ENCODE measurements around the gene NEUROD6. TPM values are rescaled to one million over a fixed set of nuclear protein-coding genes. Genes with fewer than 3 reads are reported as not detected.

The NEUROD6 gene
- total and polyA plus RNA-seq, 8 donors, result not detected

GRCh38 chr7:31323101-31323500, 17.4 kb downstream of the NEUROD6 start:
- no peak for TF ChIP-seq CTCF (IDR thresholded peaks at IDR 0.05)
- intact Hi-C loops (cut with DNase I), result no loop called here
- Histone ChIP-seq H3K4me3 (no peak overlapping the region), H3K27me3 (no peaks in the 10 kb centered on the region), H3K27ac (no peak overlapping the region), H3K36me3 (no peaks in the 10 kb centered on the region), H3K9me3 (no peaks in the 10 kb centered on the region), H3K4me1 (no peaks in the 10 kb centered on the region)
- ATAC-seq (no peak), DNase-seq (no peak), FAIRE-seq (no peak)
- 73 to 82% methylated on average over 1 of the region's 1 CpG for WGBS, 2 donors

- FAIRE-seq (no peak), ATAC-seq (no peak), DNase-seq (no peak)
- intact Hi-C loops (cut with DNase I), result no loop called here
- Histone ChIP-seq H3K4me1 (no peaks in the 10 kb centered on the region), H3K27me3 (no peaks in the 10 kb centered on the region), H3K27ac (no peak overlapping the region), H3K4me3 (no peak overlapping the region), H3K9me3 (no peaks in the 10 kb centered on the region), H3K36me3 (no peaks in the 10 kb centered on the region)
- TF ChIP-seq CTCF (IDR thresholded peaks at IDR 0.05), result no peak
These were observed 19.9 kb downstream of the NEUROD6 start for GRCh38 chr7:31320675-31321074.

GRCh38 chr7:31318313-31318712, 22.2 kb downstream of the NEUROD6 start:
- H3K4me3 ChIP-seq, result no peak overlapping the region
- no peaks in the 10 kb centered on the region for H3K4me1 ChIP-seq
- WGBS, 2 donors, result 27 to 32% methylated on average over 5 of the region's 5 CpGs
- no peak for TF ChIP-seq CTCF (IDR thresholded peaks at IDR 0.05)
- ATAC-seq (no peak), FAIRE-seq (no peak), DNase-seq (no peak)
- intact Hi-C loops (cut with DNase I), result no loop called here
- no peaks in the 10 kb centered on the region for H3K36me3 ChIP-seq
- no peaks in the 10 kb centered on the region for H3K27me3 ChIP-seq
- no peaks in the 10 kb centered on the region for H3K9me3 ChIP-seq
- H3K27ac ChIP-seq, result no peak overlapping the region

- H3K27ac ChIP-seq, result no peak overlapping the region
- H3K9me3 ChIP-seq, result no peaks in the 10 kb centered on the region
- H3K36me3 ChIP-seq, result no peaks in the 10 kb centered on the region
- H3K27me3 ChIP-seq, result no peaks in the 10 kb centered on the region
- ATAC-seq (no peak), FAIRE-seq (no peak), DNase-seq (no peak)
- WGBS, 2 donors, result 44 to 55% methylated on average over 2 of the region's 2 CpGs
- no peak for TF ChIP-seq CTCF (IDR thresholded peaks at IDR 0.05)
- H3K4me1 ChIP-seq, result no peaks in the 10 kb centered on the region
- no peak overlapping the region for H3K4me3 ChIP-seq
- intact Hi-C loops (cut with DNase I), result no loop called here
These were observed 23.6 kb downstream of the NEUROD6 start for GRCh38 chr7:31316876-31317275.

GRCh38 chr7:31315758-31316157, 24.8 kb downstream of the NEUROD6 start:
- no peaks in the 10 kb centered on the region for H3K36me3 ChIP-seq
- intact Hi-C loops (cut with DNase I), result no loop called here
- FAIRE-seq (no peak), ATAC-seq (no peak), DNase-seq (no peak)
- H3K27ac ChIP-seq, result no peak overlapping the region
- no peak overlapping the region for H3K4me3 ChIP-seq
- no peaks in the 10 kb centered on the region for H3K9me3 ChIP-seq
- TF ChIP-seq CTCF (IDR thresholded peaks at IDR 0.05), result no peak
- 82 to 87% methylated on average over 1 of the region's 1 CpG for WGBS, 2 donors
- H3K4me1 ChIP-seq, result no peaks in the 10 kb centered on the region
- H3K27me3 ChIP-seq, result no peaks in the 10 kb centered on the region

All from pancreas (tissue), 10 donors.